AG04450 (cell line): ENCODE data around the gene SLC19A1. TPM values are rescaled to one million over a fixed set of nuclear protein-coding genes. Genes with fewer than 3 reads are reported as not detected.

ENCODE experiments used
- CTCF ChIA-PET: fragments of 300-600, 350-600 bp; formaldehyde crosslinking; extraction: SDS; loops from one replicate; lab custom pipeline; 2022; ENCODE audit warnings: antibody characterized with exemption, inconsistent platforms; lab: Charles Lee
- POLR2A ChIA-PET: fragments of 350-600 bp; formaldehyde crosslinking; extraction: SDS; loops from one replicate; lab custom pipeline; 2021; ENCODE audit warnings: antibody characterized with exemption, inconsistent platforms; lab: Yijun Ruan, JAX
- DNase-seq: peaks from one replicate; pipeline ENCODE4 v3.0.0-alpha.2; 2011; ENCODE audit warnings: low read depth, low spot score
- H3K27ac ChIP-seq: one replicate; pipeline ENCODE4 v1.5.1; 2012; ENCODE audit warnings: low read depth, low read length, control low read depth
- H3K27me3 ChIP-seq: one replicate; pipeline ENCODE4 v1.6.0; 2012; ENCODE audit warnings: low read length; ENCODE audit not compliant: control insufficient read depth, insufficient read depth
- H3K4me3 ChIP-seq: 2 replicates; pipeline ENCODE4 v1.5.1; 2011; ENCODE audit warnings: mild to moderate bottlenecking, low read depth, low read length, control low read depth
- H3K9me3 ChIP-seq: 2 replicates; pipeline ENCODE4 v1.5.1; 2012; ENCODE audit warnings: low read length; ENCODE audit not compliant: control insufficient read depth, insufficient read depth
- CTCF ChIP-seq: IDR thresholded peaks from 2 replicates; pipeline ENCODE4 v1.5.1; 2011; ENCODE audit warnings: low read depth, low read length, control low read depth, inconsistent platforms
- polyA plus RNA-seq: library from polyadenylated mRNA; depleted of rRNA; stranded (reverse); fragments of >200 nt; gene quantifications from 2 replicates; pipeline ENCODE4 v1.2.3, GENCODE V29; 2011

SLC19A1 gene
- polyA plus RNA-seq, 1 experiment: 4.4 TPM

GRCh38 chr21:45453308-45453950 is 88.8 kb downstream of the SLC19A1 start:
- Histone ChIP-seq H3K27ac (no peak overlapping the region), H3K27me3 (no peaks in the 10 kb centered on the region), H3K4me3 (no peak overlapping the region), H3K9me3 (no peaks in the 10 kb centered on the region; the same call in 1 of the 2 replicates)
- TF ChIP-seq CTCF: no peak
- no peak for DNase-seq
- CTCF ChIA-PET: no interaction called here
- POLR2A ChIA-PET: no interaction called here

- ChIA-PET POLR2A (no interaction called here), CTCF (no interaction called here)
- DNase-seq: no peak
- TF ChIP-seq CTCF: no peak
- Histone ChIP-seq H3K9me3 (peaks cover under 1% of the 10 kb centered on the region), H3K27ac (no peak overlapping the region), H3K27me3 (no peaks in the 10 kb centered on the region), H3K4me3 (no peak overlapping the region)
Observed at GRCh38 chr21:45452696-45453307, 89.4 kb downstream of the SLC19A1 start.

- CTCF ChIA-PET: no interaction called here
- H3K9me3 ChIP-seq: peaks cover 7% of the 10 kb centered on the region
- DNase-seq: no peak
Observed at GRCh38 chr21:45451771-45452182, 90.5 kb downstream of the SLC19A1 start.

GRCh38 chr21:45451091-45451740 is 91.0 kb downstream of the SLC19A1 start:
- Histone ChIP-seq H3K9me3 (peaks cover 8% of the 10 kb centered on the region), H3K27me3 (no peaks in the 10 kb centered on the region), H3K4me3 (no peak overlapping the region), H3K27ac (no peak overlapping the region)
- DNase-seq: no peak
- no peak for TF ChIP-seq CTCF
- CTCF ChIA-PET: no interaction called here
- POLR2A ChIA-PET: no interaction called here

More at GRCh38 chr21:45451771-45452182, 90.5 kb downstream of the SLC19A1 start:
- POLR2A ChIA-PET: no interaction called here
- H3K4me3 ChIP-seq: no peak overlapping the region
- TF ChIP-seq CTCF: no peak
- H3K27me3 ChIP-seq: no peaks in the 10 kb centered on the region
- H3K27ac ChIP-seq: no peak overlapping the region

- TF ChIP-seq CTCF: no peak
- POLR2A ChIA-PET: interaction anchor here (1.3 kb wide), 1 partner anchor 10 kb away, joined by 4 read pairs; no protein-coding TSS in a partner anchor
- no peak for DNase-seq
Observed at GRCh38 chr21:45450423-45451090, 91.7 kb downstream of the SLC19A1 start.

More at GRCh38 chr21:45450423-45451090, 91.7 kb downstream of the SLC19A1 start:
- Histone ChIP-seq H3K9me3 (peaks cover 8% of the 10 kb centered on the region), H3K27ac (no peak overlapping the region), H3K4me3 (no peak overlapping the region), H3K27me3 (no peaks in the 10 kb centered on the region)
- CTCF ChIA-PET: no interaction called here
